Parathyroid adenoma (tissue), 2 donors: ENCODE results near the gene EVPL.

Source experiments
- H2AFZ ChIP-seq: fragments of 300-600 bp; sonication (generic); one replicate; pipeline ENCODE4 v1.7.0; 2017; ENCODE audit warnings: antibody characterized with exemption, mild to moderate bottlenecking
- H3K27ac ChIP-seq: fragments of 300-600 bp; sonication (generic); one replicate; pipeline ENCODE4 v1.7.0; 2017
- H3K27me3 ChIP-seq: fragments of 300-600 bp; sonication (generic); one replicate; pipeline ENCODE4 v1.7.0; 2017; ENCODE audit warnings: low read length; ENCODE audit not compliant: control insufficient read depth, insufficient read depth
- H3K36me3 ChIP-seq: fragments of 300-600 bp; sonication (generic); one replicate; pipeline ENCODE4 v1.7.0; 2017; ENCODE audit warnings: low read length; ENCODE audit not compliant: control insufficient read depth, insufficient read depth
- H3K4me1 ChIP-seq: fragments of 300-600 bp; sonication (generic); one replicate; pipeline ENCODE4 v1.7.0; 2017; ENCODE audit warnings: control low read depth
- H3K4me2 ChIP-seq: fragments of 300-600 bp; sonication (generic); one replicate; pipeline ENCODE4 v1.7.0; 2017; ENCODE audit warnings: low read length
- H3K4me3 ChIP-seq: fragments of 300-600 bp; sonication (generic); one replicate; pipeline ENCODE4 v1.7.0; 2017; ENCODE audit warnings: low read depth, low read length
- H3K79me2 ChIP-seq: fragments of 300-600 bp; sonication (generic); one replicate; pipeline ENCODE4 v1.7.0; 2017; ENCODE audit warnings: control low read depth
- H3K9ac ChIP-seq: fragments of 300-600 bp; sonication (generic); one replicate; pipeline ENCODE4 v1.7.0; 2017; ENCODE audit warnings: mild to moderate bottlenecking
- H3K9me3 ChIP-seq: fragments of 300-600 bp; sonication (generic); one replicate; pipeline ENCODE4 v1.7.0; 2017; ENCODE audit warnings: low read length; ENCODE audit not compliant: control insufficient read depth
- CTCF ChIP-seq: fragments of 300-600 bp; sonication (generic); IDR thresholded peaks from one replicate; pipeline ENCODE4 v1.7.0; 2017; ENCODE audit warnings: antibody characterized with exemption, mild to moderate bottlenecking
- donor health status: primary hyperparathyroidism.

The EVPL gene

DNA sequence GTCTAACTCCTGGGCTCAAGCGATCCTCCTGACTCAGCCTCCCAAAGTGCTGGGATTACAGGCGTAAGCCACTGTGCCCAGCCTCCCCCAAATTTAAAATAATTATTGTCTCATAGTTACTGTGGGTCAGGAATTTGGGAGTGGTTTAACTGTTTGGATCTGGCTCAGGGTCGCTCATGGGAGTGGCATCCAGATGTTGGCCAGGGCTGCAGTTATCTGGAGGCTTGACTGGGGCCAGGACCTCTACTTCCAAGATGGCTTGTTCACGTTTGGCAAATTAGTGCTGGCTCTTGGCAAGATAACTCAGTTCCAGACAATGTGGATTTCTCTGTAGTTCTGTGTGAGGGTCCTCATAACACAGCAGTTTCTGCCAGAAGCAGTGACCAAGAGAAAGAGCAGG lies 40.1 kb downstream of the EVPL start:
- H3K4me3 ChIP-seq: no peak overlapping the region
- H3K27ac ChIP-seq: no peak overlapping the region
- H3K9me3 ChIP-seq: no peaks in the 10 kb centered on the region
- no peak overlapping the region for H3K4me2 ChIP-seq
- no peak overlapping the region for H2AFZ ChIP-seq
- no peaks in the 10 kb centered on the region for H3K36me3 ChIP-seq
- no peaks in the 10 kb centered on the region for H3K79me2 ChIP-seq
- no peak overlapping the region for H3K9ac ChIP-seq
- TF ChIP-seq CTCF: no peak
- no peaks in the 10 kb centered on the region for H3K27me3 ChIP-seq
- no peaks in the 10 kb centered on the region for H3K4me1 ChIP-seq

GRCh38 chr17:75985986-75986385 lies 41.1 kb downstream of the EVPL start:
- no peak for TF ChIP-seq CTCF
- H3K79me2 ChIP-seq: peaks cover 3% of the 10 kb centered on the region

GRCh38 chr17:75983501-75984181 lies 43.5 kb downstream of the EVPL start:
- no peak overlapping the region for H3K27ac ChIP-seq
- no peak overlapping the region for H3K9ac ChIP-seq
- no peak for TF ChIP-seq CTCF
- H3K27me3 ChIP-seq: no peaks in the 10 kb centered on the region
- no peak overlapping the region for H3K4me2 ChIP-seq
- no peak overlapping the region for H3K4me3 ChIP-seq
- no peaks in the 10 kb centered on the region for H3K9me3 ChIP-seq
- H3K36me3 ChIP-seq: no peaks in the 10 kb centered on the region
- H3K4me1 ChIP-seq: peaks cover 6% of the 10 kb centered on the region
- H3K79me2 ChIP-seq: peaks cover 3% of the 10 kb centered on the region
- H2AFZ ChIP-seq: no peak overlapping the region

More at GRCh38 chr17:75985986-75986385, 41.1 kb downstream of the EVPL start:
- H3K9me3 ChIP-seq: no peaks in the 10 kb centered on the region
- no peak overlapping the region for H3K4me3 ChIP-seq
- no peaks in the 10 kb centered on the region for H3K27me3 ChIP-seq
- no peaks in the 10 kb centered on the region for H3K36me3 ChIP-seq
- no peak overlapping the region for H2AFZ ChIP-seq
- H3K4me2 ChIP-seq: no peak overlapping the region
- H3K27ac ChIP-seq: no peak overlapping the region
- no peak overlapping the region for H3K9ac ChIP-seq
- no peaks in the 10 kb centered on the region for H3K4me1 ChIP-seq

DNA sequence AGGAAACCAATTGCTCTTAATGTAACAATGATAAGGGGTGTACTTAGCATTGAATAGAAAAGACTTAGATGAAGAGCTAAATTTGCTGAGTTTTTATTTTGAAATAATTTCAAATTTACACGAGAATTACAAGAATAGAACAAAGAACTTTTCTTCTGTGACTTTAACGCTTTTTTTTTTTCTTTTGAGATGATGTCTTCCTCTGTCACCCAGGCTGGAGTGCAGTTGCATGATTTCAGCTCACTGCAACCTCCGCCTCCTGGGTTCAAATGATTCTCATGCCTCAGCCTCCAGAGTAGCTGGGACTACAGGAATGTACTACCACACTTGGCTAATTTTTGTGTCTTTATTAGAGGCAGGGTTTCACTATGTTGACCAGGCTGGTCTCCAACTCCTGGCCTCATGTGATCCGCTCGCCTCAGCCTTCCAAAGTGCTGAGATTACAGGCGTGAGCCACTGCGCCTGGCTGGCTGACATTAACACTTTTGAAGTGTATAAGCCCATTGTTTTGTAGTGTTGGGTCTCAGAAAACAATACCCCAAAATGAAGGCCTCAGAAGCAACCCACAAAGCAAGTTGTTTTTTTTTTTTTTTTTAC lies 46.0 kb downstream of the EVPL start:
- Histone ChIP-seq H3K36me3 (no peaks in the 10 kb centered on the region), H3K79me2 (peaks cover 9% of the 10 kb centered on the region), H3K27me3 (no peaks in the 10 kb centered on the region), H2AFZ (no peak overlapping the region), H3K9me3 (no peaks in the 10 kb centered on the region), H3K4me2 (no peak overlapping the region), H3K27ac (peak overlapping the region; percentile 95), H3K4me3 (no peak overlapping the region), H3K9ac (no peak overlapping the region), H3K4me1 (peaks cover 6% of the 10 kb centered on the region)
- no peak for TF ChIP-seq CTCF
